VCaP (cell line): ENCODE results near the gene TMX3.
A peak's percentile ranks its signal among the peaks of the same experiment; 100 is the strongest.

Experiments used
- H3K27ac ChIP-seq: fragments of 450-650 bp; 2 replicates; pipeline ENCODE4 v1.5.1; 2017
- CTCF ChIP-seq: fragments of 450-650 bp; conservative IDR thresholded peaks from 2 replicates; pipeline ENCODE4 v1.5.1; 2017; ENCODE audit warnings: mild to moderate bottlenecking, moderate library complexity

The TMX3 gene

GRCh38 chr18:68725346-68725745, 10.4 kb upstream of the TMX3 start:
- no peak for TF ChIP-seq CTCF
- no peak overlapping the region for H3K27ac ChIP-seq

GRCh38 chr18:68724021-68724420, 9.1 kb upstream of the TMX3 start:
- TF ChIP-seq CTCF: no peak

GRCh38 chr18:68723539-68723938, 8.6 kb upstream of the TMX3 start:
- no peak overlapping the region for H3K27ac ChIP-seq
- no peak for TF ChIP-seq CTCF

More at GRCh38 chr18:68724021-68724420, 9.1 kb upstream of the TMX3 start:
- H3K27ac ChIP-seq: no peak overlapping the region

- H3K27ac ChIP-seq: no peak overlapping the region
- TF ChIP-seq CTCF: no peak
Observed at GRCh38 chr18:68722821-68723220, 7.9 kb upstream of the TMX3 start.

- no peak overlapping the region for H3K27ac ChIP-seq
- TF ChIP-seq CTCF: no peak
Observed at GRCh38 chr18:68721681-68722583, 7.0 kb upstream of the TMX3 start.

- H3K27ac ChIP-seq: peak overlapping the region; percentile 83
- TF ChIP-seq CTCF: no peak
Observed at GRCh38 chr18:68714366-68714711, 569 bp downstream of the TMX3 start.

- no peak for TF ChIP-seq CTCF
- H3K27ac ChIP-seq: peak overlapping the region; percentile 83; the same call in 1 of the 2 replicates
Observed at GRCh38 chr18:68713796-68714195, 1.1 kb downstream of the TMX3 start.
